Dedifferentiated amniotic fluid mesenchymal stem cell (primary cell): Measurements from ENCODE around the gene TNIK.
A peak's percentile ranks its signal among the peaks of the same experiment; 100 is the strongest.
"Not testable (repeated sequence)": the region's sequence is repeated elsewhere in the genome, so short reads cannot be mapped to it uniquely, and the experiment has no call there.

ENCODE experiments used
- DNase-seq: peaks from one replicate; pipeline ENCODE4 v3.0.0-alpha.2; 2016; ENCODE audit errors: extremely low spot score

Gene TNIK

DNA sequence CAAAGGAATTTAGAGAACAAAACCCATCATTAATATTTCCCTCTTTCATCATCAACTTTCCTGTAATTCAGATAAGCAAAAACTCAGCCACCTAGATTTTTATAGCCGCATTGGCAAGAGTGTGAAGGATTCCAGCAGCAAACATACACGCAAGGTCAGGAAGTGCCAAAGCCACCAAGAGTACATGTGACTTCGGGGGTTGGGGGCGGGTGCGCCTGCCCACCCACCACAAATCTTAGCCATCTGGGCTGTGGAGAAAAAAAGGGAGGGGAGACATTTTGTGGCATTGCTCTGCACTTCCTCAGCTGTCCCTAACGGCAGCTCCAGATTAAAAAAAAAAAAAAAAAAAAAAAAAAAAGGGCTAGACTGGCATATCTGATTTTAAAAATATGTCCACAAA, 148.4 kb downstream of the TNIK start:
- DNase-seq = no peak

DNA sequence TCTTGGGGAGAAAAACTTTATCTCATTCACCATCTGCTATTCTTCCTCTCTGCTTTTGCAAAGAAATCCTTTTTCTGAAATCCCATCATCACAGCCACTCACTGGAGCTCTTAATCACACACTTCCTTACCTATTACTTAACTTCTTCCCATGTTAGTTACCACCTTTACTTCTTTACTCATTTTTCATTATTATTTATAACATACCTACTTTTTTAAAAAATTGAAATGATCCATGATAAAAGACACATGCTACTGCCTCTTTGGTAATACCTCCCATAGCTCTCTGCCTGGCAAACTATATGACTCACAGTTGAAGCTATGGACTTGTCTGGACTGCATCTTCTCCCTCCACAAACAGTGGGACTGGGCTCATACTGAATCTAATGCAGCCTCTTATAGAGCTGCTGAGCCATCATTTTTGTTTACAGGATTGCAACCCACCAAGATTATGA, 150.3 kb downstream of the TNIK start:
- no peak for DNase-seq

DNA sequence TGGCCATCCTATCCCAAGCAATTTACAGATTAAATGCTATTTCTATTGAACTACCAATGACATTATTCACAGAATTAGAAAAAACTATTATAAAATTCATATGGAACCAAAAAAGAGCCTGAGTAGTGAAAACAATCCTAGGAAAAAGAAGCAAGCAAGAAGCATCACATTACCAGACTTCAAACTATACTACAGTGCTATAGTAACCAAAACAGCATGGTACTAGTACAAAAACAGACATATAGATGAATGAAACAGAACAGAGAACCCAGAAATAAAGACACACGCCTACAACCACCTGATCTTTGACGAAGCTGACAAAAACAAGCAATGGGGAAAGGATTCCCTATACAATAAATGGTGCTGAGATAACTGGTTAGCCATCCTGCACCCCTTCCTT, 152.2 kb downstream of the TNIK start:
- no peak for DNase-seq

DNA sequence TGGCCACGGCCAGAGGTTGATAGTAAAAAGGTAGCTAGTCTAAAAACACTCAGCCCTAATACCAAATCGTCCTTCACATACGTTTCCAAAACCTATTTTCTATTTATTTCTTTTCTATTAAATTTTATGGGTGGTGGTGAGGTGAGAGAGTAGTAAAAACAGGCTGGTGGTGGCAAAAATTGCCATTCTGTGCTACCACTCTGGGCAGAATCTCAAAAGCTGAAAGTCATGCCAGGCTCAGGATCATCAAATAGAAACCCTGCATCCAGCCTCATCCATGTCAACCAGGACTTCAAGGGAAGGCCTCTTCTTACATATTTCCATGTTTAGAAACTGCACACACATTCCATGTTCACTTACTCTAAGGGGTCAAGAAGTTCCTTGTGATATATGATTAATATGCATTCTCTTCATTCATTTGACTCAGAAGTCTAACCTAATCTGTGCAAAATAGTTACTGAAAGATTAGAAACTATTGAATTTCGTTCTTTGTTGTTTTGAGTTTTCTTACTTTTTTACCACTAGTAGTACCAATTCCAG, 153.1 kb downstream of the TNIK start:
- no peak for DNase-seq

DNA sequence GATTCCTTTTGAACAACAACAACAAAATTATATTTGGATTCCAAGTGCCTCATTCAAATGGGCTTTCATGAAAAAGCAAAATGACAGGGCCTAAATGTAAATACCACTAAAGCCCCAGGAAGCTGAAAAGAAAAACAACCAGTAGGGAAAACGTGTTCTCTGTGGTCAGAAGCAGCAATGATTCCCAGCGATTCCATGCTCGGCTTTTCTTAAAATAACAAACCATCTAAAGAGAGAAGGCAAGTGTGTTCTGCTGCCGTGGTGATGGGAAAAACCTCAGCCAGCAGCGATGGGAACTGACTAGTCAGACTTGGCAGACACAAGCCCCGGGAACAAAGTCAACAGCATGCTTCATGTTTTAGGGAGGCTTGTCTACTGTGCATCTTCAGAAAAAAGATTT, 153.6 kb downstream of the TNIK start:
- DNase-seq = peak; percentile 68

DNA sequence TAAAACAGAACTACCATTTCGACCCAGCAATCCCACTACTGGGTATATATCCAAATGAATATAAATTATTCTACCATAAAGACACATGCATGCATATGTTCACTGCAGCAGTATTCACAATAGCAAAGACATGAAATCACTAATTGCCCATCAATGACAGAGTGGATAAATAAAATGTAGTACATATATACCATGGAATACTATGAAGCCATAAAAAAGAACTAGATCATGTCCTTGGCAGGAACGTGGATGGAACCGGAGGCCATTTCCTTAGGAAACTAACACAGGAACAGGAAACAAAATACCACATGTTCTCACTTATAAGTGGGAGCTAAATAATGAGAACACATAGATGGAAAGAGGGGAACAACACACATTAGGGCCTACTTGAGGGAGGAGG, 154.4 kb downstream of the TNIK start:
- not testable (repeated sequence) for DNase-seq

DNA sequence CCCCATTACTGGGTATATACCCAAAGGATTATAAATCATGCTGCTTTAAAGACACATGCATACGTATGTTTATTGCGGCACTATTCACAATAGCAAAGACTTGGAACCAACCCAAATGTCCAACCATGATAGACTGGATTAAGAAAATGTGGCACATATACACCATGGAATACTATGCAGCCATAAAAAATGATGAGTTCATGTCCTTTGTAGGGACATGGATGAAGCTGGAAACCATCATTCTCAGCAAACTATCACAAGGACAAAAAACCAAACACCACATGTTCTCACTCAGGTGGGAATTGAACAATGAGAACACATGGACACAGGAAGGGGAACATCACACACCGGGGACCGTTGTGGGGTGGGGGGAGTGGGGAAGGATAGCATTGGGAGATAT, 155.7 kb downstream of the TNIK start:
- DNase-seq = not testable (repeated sequence)

DNA sequence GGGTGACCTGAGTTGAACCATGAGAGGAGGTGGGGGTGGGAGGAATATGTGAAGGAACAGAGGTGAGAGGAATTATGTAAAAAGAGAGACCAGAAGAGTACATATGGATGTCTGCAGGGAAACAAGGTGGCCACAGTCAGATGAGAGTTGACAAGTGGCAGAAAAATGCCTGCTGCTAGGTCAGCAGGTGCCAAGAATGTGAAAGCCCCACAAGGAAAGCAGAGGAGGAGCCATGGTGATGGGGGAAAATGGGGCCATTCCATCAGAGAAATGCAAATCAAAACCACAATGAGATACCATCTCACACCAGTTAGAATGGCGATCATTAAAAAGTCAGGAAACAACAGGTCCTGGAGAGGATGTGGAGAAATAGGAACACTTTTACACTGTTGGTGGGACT, 156.2 kb downstream of the TNIK start:
- DNase-seq = not testable (repeated sequence)

DNA sequence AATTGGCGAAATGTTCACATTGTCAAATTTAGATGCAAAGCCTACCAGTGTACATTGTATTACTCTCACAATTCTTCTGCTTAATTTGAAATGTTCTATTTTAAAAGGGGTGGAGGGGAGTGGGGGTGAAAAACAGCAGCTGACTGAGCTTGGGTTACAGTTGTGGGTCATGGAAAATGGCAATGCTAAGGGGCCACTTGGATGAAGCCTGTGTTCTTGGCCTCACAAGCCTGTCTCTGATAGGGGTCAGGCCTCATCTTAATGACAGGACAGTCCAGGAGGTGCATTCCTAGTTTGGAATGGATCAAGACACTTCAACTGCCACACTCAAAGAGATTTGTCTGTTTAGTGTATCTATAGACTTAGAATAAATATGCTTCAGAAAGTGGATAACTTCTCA, 158.2 kb downstream of the TNIK start:
- no peak for DNase-seq

DNA sequence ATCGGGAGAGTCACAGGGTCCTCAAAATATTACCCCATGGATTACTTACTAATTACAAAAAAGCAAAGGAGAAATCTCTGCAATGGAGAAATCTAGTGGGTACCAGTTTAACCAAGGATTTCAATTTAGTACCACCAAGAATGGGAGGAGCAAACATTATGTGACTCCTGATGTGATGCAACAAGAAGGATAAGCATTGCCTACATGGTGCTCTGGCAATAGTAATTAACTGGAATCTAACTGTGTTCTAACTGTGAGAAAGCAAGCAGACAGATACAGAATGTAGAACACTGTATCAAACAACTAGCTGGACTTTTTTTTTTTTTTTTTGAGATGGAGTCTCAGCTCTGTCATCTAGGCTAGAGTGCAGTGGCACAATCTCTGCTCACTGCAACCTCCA, 159.2 kb downstream of the TNIK start:
- no peak for DNase-seq

DNA sequence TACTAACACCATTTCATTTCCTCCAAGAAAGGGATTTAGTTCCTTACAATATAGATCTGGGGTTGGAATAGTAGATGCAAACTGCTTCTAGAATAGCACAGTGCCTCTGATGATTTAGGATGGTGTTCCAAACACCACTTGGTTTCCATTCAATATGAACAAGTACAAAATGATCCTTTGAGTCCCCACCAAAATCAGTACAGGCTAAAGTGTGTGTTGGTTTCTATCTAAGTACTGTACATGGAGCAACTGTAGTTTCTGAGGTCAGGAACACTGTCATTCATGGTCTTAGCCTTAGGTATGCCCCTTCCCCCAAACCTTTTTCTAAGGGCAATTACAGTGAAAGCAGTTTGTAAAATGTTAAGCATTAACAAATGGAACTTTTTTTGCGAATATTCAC, 162.3 kb downstream of the TNIK start:
- no peak for DNase-seq

DNA sequence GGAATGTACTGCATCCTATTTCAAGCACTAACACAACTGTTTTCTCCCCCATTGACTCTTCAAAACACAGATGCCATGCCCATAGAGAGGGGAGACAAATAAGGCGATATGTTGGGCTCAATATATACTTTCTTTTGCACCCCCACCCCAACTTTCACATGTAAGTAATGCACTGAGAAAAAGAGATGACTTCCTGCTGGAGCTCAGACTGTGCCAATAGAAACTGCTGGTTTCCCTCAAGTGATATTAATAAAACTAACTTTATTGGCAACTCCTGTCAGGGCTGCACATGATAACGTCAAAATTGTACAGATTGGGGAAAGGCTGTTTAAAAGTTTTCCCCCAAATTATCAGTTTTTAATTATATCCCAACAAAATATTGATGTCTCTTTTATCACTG, 163.0 kb downstream of the TNIK start:
- DNase-seq = no peak

DNA sequence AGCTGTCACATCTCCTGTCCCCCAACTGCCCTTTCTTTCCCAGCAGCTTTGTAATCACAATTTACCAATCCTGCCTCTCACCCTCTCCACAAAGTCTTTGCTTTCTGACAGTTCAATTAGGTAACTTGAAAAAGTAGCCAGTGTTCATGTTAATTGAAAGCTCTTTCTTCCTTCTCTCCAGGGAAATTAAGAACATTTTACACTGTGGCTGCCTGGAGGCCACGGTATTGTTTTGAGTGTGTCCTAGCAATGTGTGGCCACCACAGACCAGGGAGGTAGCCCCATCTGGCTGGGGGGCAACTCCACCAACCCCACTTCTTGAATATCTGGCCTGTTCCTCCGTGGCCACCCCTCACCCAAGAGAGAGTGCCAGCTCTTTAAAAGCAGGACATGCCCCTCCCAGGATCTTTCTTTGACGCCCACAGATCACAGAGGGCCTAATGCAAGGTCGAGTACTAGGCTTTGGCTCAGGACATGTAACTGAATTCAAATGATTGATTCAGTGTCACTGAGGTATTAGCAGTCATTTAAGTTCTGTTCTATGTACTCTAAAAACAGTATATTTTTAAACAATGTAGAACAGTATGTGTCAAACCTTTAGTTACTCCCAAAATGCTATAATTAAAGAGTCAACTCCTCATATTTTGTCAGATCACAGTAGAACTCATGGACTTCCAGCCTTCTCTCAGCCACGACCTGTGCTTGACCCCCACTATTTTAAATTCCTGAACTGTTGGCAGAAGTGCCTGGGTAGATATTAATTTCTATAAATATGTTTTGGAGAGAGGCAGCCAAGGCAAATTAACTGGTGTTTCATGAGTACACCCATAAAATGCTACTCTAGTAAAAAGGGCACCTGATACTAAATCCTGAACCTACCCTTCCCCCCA, 164.5 kb downstream of the TNIK start:
- DNase-seq = no peak

DNA sequence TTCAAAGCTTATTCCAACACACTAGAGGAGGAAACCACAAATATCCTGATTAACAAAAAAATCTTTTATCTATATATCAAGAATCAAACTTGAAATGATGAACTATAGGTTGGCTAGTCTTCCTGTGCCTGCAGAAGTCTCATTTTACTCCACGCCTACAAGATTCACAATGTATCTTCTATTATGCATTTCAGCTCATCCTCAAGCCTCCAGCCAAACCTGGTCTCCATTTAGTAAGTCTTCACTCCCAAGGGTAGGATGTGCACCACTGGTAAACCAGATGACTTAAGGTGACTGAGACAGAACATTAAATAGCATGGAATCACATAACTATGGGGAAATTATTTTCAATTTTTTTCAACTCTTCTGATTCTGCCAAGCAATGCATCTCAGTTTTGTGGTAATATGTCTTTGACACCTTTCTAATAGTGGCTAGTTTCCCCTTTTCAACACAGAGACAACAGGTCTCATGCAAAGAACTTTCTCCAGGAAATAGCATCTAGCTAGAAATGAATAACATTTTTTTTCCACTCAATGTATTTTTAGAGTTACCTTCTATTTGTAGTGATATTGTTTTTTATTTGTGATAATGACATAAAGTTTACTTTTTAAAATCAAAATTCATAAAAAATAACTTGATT, 166.9 kb downstream of the TNIK start:
- no peak for DNase-seq

DNA sequence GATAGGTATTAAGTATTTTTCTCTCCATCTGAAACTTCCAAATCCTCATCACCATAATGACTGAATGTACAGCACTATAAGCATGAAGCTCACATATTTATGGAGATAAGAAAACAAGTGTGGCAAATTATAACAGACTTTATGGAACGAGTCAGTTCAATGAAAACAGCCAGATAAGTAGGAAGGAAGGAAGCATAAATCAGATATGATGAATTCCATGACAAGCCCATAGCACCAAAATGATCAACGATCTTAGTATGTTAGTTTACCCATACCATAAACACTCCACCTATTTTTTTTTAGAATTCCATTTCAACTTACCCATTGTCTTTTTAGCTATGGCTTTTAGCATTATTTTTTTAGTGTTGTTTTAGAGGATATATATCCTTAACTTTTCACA, 169.5 kb downstream of the TNIK start:
- no peak for DNase-seq

DNA sequence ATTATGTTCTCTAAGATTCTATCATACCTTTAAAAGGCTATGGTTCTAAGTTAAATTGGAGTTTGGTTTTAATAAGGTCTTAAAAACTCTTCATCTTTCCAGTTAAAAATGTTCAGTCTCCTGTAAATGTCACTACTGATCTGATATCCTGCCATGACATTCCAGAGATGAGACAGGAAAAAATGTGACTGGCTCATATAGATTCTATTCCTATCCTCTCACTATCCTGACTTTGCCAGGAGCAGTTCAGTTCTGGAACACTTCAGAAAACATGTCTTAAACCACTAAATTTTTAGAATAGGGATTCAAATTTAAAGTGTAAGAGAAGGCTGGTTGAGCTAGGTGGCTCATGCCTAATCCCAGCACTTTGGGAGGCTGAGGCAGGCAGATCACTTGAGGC, 170.9 kb downstream of the TNIK start:
- no peak for DNase-seq

DNA sequence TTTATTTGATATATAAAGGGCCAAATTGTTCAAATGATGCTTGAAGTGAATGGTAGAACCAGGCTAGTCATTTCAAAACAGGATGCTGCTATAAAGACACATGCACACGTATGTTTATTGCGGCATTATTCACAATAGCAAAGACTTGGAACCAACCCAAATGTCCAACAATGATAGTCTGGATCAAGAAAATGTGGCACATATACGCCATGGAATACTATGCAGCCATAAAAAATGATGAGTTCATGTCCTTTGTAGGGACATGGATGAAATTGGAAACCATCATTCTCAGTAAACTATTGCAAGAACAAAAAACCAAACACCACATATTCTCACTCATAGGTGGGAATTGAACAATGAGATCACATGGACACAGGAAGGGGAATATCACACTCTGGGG, 172.4 kb downstream of the TNIK start:
- not testable (repeated sequence) for DNase-seq

DNA sequence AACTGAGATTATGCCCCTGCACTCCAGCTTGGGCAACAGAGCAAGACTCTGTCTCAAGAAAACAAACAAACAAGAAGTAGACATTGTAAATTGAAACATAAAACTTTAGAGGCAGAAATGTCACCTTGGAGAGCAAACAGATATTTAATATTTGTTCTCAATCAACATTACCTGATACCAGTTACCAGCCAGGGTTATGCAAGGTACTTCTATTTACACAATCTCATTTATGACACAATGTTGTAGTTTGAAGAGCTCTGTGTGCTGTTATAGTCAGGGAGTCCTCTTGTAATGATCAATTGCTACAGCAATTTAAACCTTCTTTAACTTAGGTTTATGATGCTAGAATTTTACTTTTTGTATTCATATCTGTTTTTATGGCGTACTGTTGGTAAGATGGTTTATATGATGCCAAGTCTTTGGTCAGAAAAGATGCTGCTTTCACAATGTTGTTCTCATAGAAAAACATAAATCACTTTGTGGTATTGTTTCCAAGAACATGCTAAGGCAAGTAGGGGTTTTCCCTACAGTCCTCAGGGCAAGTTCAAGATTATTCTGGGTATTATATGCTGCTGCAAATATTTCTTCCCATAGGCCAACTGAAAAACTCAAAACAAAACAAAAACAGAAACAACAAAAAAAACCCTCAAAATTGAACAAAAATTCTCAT, 173.5 kb downstream of the TNIK start:
- DNase-seq = no peak

DNA sequence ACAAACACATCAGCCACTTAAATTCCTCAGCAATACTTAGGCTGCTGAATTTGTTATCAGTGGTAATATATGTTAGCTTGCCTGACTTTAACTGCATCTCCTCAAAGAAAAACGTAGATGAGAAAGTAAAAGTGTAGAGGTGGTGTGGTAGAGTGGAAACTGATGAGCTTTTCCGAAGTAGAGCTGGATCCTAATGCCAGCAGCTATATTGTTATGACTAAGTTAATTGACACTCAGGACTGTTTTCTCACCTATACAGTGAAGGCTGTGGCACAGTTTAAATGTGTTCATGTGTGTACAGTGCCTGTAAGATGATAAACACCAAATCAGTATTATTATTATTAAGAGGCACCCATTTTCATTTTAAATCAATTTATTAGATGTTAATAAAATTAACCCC, 174.9 kb downstream of the TNIK start:
- no peak for DNase-seq

DNA sequence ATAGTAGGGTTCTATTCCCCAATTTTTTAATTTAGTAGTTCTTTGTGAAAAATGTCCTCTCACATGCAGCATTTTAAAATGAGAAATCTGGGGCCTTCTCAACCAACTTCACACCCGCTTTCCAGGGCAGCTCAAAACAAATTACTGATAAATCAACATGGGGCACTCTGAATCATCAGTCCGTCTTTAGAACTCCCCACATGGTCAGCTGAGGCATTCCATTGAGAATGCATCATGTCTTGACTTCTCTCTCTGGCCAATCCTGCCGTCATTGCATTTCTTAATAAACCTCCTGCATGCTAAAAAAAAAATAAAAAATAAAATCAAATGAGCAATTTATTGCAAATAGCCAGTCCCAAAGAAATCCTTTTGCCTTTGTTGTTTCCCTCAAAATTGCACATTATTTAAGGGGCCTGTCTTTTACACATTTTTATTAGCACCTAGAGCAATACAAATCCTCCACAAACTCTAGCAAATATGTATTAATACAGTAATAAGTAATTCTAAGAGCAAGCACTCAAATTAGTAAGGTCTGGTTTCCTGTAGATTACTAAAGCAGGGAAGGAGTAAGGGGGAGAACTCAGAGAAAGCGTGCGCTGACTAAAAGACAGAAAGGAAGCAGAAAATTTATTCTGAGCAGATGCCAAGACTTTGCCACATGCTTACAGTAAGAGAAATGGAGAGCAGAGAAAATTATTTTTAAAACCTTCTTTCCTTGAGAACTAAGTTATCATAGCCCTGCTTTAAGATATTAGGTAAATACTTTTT, 175.7 kb downstream of the TNIK start:
- DNase-seq = peak; percentile 92

DNA sequence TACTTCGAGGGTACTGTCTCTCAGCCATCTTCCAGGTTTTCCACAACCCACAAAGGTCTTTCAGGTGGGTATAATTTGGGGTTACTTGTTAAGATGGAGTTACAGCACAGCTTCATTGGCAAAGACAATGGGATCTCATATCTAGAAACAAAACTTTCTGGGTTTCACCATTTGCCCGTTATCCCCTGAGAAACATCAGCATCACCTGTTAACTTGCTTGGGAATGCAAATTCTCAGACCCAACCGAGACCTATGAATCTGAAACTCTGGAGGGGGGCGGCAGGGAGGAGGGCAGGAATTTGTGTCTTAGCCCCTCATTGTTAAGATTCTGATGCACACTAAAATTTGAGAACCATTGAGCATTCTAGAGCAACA, 176.4 kb downstream of the TNIK start:
- DNase-seq = no peak
